ENCODE measurements around the gene AFF1.

The AFF1 gene

DNA sequence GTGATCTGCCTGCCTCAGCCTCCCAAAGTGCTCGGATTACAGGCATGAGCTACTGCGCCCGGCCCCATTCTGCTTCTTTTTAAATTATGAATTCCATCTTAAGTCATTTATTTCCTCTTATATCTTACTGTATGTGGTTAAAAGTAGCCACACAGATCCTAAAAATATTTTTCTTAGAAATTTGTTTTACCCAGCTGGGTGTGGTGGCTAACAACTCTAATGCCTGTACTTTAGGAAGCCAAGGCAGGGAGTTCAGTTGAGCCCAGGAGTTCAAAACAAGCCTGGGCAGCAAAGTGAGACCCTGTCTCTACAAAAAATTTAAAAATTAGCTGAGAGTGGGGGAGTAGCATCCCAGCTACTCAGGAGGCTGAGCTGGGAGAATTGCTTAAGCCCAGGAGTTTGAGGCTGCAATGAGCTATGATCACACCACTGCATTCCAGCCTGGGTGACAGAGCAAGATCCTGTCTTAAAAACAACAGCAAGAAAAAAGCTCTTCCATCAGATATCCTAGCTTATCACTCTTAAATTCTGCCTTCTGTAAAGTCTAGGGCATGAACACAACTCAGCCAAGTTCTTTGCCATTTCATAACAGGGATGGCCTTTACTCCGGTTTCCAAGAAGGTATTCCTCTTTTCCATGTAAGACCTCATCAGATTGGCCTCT lies 15.1 kb upstream of the AFF1 start:
- DNase-seq = no peak

- DNase-seq = no peak
Measured at GRCh38 chr4:86921608-86922252, 13.1 kb upstream of the AFF1 start.

- DNase-seq = no peak
Measured at GRCh38 chr4:86924811-86925210, 10.0 kb upstream of the AFF1 start.

DNA sequence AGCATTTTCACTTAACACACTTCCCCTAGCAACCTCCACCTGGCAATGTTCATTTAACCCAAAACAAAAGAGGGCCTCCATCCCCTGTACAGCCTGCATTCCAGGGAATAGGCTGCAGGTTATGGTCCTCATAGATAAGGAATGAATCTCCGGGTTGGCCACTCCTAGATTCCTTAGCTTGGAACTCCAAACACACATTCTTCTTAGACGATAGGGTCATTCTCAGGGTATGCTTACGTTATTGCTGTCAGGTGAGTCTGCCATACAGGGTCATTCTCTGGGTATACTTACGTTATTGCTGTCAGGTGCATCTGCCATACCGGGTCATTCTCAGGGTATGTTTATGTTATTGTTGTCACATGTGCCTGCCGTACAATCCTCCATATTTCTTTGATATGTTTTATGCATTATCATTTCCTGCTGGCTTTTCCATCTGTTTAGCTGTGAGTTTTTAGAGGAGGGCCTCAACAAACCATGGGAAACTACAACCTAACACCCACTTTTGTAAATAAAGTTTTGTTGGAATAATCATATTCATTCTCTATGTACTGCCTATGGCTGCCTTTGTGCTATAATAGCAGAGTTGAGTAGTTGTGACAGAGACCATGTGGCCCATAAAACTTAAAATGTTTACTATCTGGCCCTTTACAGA lies 8.2 kb upstream of the AFF1 start:
- DNase-seq = no peak

- DNase-seq = no peak
Measured at GRCh38 chr4:86927843-86928395, 6.9 kb upstream of the AFF1 start.

- DNase-seq = no peak
Measured at GRCh38 chr4:86928400-86929255, 6.2 kb upstream of the AFF1 start.

GRCh38 chr4:86934147-86934770 lies 552 bp upstream of the AFF1 start:
- DNase-seq = no peak

DNA sequence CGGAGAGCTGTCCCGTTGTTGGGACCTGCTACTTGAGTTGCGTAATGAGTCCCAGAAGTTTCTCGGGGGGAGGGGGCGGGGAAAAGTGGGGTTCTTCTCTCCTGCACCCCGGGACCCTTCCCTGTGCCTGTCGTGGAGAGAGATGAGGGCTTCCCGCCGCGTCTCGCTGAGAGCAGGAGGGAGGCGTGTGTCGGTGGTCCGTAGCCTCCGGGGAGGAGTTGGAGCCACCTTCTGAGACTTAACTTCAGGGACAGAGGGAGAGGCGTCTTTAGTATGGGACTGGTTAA lies 698 bp downstream of the AFF1 start:
- DNase-seq = no peak

GRCh38 chr4:86935853-86936733 lies 1.3 kb downstream of the AFF1 start:
- peak; percentile 71 for DNase-seq

- no peak for DNase-seq
Measured at GRCh38 chr4:86938771-86939520, 4.1 kb downstream of the AFF1 start.

DNA sequence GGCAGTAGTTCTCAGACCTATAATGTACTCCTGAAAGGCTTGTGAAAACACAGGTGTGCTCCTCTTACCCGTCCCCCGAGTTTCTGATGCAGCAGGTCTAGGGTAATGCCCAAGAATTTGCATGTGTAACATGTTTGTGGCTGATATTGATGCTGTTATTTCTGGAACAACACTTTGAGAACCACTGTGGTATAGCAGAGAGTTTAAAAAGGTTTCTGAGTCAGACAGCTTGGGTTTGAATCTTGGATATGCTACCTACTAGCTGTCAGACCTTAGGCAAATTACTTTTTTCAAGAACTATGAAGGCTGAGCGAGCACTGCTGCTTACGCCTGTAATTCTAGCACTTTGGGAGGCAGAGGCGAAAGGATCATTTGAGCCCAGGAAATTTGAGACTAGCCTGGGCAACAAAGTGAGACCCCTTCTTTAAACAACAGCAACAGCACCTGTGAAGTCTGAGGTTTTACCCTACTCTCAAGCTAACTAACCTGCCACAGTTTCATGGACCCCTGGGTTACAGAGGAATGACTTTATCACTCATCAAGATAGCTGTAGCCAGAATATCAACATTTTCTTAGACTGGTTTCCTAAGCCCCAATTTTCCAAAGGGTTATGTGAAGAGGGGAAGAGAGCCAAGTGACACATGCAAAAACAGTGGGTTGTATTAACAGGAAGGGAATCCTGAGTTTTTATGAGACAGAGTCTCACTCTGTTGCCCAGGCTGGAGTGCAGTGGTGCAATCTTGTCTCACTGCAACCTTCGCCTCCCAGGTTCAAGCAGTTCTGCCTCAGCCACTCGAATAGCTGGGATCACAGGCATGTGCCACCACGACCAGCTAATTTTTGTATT lies 5.1 kb downstream of the AFF1 start:
- DNase-seq = no peak

DNA sequence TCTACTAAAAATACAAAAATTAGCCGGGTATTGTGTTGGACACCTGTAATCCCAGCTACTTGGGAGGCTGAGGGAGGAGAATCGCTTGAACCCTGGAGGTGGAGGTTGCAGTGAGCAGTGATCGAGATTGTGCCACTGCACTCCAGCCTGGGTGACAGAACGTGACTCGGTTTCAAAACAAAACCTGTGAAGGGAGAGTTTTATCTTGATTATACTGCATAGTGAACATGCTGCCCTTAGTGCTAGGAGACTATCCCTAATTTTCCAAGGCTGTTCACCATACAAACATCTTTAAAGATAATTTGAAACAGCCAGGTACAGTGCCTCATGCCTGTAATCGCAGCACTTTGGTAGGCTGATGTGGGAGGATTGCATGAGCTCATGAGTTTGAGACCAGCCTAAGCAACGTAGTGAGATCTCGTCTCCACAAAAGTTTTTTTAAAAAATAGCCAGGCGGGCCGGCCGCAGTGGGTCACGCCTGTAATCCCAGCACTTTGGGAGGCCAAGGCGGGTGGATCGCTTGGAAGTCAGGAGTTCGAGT lies 6.2 kb downstream of the AFF1 start:
- no peak for DNase-seq

GRCh38 chr4:86942185-86942666 lies 7.4 kb downstream of the AFF1 start:
- no peak for DNase-seq

DNA sequence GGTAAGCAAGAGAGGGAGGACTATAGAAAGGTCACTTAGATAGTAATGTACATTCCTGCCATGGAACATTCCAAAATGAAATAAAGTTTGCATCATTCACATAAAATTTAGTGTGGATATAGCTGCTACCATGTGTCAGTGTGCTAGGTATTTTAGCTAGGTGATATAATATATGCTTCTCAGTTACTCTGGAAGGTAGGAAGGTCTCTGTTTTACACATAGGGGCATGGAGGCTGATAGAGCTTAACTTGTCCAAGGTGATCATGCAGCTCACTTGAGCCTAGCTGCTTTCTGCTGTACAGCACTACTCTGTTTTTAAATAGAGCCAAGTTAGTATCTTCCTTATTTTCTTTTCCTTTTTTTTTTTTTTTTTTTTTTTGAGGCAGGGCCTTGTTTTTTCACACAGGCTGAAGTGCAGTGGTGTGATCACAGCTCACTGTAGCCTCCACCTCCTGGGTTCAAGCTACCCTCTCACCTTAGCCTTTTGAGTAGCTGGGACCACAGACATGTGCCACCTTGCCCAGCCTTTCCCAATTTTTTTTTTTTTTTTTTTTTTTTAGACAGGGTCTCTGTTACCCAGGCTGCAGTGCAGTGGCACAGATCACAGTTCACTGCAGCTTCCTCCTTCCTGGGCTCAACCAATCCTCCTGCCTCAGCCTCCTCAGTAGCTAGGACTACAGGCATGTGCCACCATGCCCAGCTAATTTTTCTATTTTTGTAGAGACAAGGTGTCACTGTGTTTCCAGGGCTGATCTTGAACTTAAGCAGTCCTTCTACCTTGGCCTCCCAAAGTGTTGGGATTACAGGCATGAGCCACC lies 10.4 kb downstream of the AFF1 start:
- DNase-seq = no peak

DNA sequence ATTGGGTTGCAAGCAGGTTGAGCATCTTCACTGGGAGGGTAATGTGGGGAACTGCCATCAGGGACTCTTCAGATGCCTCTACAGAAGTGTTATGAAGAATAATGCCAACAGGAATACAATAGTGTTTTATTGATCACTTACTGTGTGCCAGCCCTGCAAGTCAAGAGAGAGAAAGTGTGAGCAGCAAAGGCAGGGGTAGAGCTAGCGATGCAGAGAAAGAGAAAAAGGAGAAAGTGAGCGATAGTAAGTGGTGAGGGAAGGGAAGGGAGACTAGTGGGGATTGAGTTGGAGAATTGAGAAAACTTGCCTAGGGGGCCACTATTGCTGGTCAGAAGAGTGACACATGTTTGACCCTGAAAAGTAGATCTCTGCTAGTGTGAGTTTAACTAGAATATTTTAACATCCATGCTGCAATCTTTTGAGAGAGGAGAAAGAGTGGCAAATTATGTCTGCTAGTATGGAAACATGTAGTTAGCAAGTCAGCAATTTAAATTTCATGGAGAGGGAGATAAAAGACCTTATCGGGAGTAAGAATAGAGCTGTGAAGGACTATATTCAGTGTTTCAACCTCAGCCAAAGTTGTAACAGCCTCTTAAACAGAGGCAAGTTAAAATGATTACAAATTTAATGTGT lies 12.2 kb downstream of the AFF1 start:
- no peak for DNase-seq

DNA sequence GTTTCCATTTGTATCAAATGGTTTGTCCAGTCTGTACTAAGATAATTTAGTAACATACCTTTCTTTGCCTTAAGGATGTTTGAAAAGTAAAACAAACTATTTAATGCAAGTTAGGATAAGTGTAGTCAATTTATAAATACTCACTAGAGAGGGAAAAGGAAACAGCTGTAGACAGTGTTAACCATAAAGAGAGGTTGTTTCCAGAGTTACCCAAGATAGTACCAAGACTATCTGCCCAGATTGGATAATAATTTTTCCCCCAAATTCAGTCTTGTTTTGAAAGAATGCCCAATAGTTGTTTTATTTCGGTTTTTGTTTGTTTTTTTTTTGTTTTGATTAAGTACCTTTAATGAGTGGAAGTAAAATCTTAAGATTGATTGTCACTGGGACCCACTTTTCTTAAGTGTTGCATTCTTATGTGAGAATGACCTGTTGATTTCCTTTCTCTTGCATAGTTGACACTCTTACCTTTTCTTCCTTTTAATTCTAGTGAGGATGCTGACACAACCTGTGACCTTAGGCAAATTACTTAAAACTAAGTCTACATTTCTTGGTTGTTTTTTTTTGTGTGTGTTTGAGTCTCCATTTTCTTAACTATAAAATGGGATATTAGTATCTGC lies 12.8 kb downstream of the AFF1 start:
- no peak for DNase-seq

DNA sequence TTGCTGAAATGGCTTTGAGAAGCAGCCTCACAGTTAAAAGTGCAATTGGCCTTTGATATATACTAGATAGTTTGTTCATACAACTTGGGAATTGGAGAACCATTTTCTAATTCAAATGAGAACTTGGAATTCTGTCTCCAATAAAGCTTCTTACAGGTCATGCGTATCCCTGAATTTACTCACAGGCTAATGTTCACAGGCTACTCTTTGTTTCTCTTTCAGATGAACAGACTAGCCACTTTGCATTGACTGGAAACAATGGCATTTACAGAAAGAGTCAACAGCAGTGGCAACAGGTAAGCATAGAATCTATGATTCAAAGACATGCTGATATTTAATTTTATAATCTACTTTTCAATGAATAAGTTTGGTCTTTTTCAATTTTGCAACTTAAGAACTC lies 13.5 kb downstream of the AFF1 start:
- DNase-seq = no peak
